PFSK-1 (cell line): ENCODE data around the gene P2RY12.

ENCODE experiments used
- POLR2AphosphoS5 ChIP-seq: IDR thresholded peaks from 2 replicates; pipeline ENCODE4 v1.6.1; 2012; ENCODE audit warnings: low read depth, mild to moderate bottlenecking, control low read depth, low read length, moderate library complexity
- REST ChIP-seq, 2 experiments: IDR thresholded peaks; 2 replicates each; pipeline versions ENCODE4 v1.6.1 to v1.8.0; 2011 to 2012; ENCODE audit warnings: low read depth in 2 of 2, low read length in 2 of 2, control low read depth in 1 of 2, inconsistent platforms in 1 of 2, mild to moderate bottlenecking in 1 of 2, moderate library complexity in 1 of 2; ENCODE audit not compliant: insufficient read depth in 1 of 2
- SIN3A ChIP-seq: IDR thresholded peaks from 2 replicates; pipeline ENCODE4 v1.6.1; 2012; ENCODE audit warnings: mild to moderate bottlenecking, low read length, moderate library complexity, borderline replicate concordance; ENCODE audit not compliant: insufficient read depth

- TF ChIP-seq REST (IDR thresholded peaks at IDR 0.05; ENCODE audit: insufficient read depth in 1 of 2, low read depth in 2 of 2, low read length in 2 of 2) (no peak), SIN3A (no peak), POLR2AphosphoS5 (no peak)
Measured at GRCh38 chr3:151305060-151305774, 79.3 kb downstream of the P2RY12 start.
